ENCODE results near the gene PAX4.
A peak's percentile ranks its signal among the peaks of the same experiment; 100 is the strongest.

PAX4 gene

DNA sequence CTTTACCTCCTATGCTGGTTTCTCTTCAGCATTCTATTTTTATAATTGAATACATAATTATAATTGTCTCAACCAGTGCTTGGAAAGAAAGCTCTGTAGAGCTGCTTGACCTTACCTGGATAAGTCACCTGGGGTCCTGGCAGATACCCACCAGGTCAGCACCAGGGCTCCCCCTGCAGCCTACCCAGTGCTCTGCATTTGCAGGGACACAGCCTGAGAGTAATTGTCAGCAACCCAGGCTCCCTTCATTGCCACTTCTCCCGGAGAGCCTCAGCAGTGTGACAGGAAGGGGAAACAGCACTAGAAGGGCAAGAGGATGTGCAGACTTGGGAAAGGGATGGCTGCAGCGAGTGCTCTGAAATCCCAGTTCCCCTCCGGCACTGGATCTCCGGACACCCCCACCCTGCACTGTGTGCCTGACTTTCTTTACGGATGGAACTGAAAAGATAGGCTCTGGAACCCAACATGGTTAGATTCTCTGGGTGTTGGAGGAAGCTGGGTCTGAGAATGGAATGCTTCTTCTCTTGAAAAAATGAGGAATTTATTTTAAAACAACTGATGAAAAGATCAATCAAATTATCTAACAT, 11.4 kb upstream of the PAX4 start:
- DNase-seq = peak; percentile 65 to 66

DNA sequence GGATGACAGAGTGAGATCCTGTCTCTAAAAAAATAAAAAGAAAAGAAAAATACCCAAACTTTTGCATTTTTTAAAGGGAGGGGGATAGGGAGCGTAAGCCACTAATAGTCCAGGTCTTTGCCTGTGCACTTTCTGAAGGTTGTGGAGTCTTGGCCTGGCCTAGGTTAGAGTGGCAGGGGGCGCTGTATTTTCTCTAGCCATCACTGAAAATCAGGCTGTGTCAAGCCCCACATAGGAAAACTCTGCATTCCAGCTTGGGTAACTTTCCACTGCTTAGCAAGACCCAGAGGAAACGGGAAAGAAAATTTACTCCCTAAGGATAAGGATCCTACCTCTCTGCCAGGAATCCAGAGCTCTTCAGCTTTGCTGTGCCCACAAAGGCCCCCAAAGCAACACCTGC, 10.5 kb upstream of the PAX4 start:
- DNase-seq = no peak

DNA sequence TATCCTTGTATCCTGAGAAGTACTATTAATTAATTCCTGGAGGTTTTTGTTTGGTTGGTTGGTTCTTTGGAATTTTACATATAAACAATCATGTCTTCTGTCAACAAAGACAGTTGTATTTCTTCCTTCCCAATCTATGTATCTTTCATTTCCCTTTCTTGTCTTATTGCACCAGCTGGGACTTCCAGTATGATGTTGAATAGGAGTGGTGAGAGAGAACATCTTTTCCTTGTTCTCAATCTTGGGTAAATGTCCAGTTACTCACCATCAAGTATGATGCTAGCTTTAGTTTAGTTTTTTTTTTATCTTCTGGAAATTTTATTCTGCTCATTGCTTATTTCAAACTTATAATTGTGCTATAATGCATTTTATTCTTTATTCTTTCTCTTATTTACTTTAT, 7.4 kb upstream of the PAX4 start:
- DNase-seq = no peak

DNA sequence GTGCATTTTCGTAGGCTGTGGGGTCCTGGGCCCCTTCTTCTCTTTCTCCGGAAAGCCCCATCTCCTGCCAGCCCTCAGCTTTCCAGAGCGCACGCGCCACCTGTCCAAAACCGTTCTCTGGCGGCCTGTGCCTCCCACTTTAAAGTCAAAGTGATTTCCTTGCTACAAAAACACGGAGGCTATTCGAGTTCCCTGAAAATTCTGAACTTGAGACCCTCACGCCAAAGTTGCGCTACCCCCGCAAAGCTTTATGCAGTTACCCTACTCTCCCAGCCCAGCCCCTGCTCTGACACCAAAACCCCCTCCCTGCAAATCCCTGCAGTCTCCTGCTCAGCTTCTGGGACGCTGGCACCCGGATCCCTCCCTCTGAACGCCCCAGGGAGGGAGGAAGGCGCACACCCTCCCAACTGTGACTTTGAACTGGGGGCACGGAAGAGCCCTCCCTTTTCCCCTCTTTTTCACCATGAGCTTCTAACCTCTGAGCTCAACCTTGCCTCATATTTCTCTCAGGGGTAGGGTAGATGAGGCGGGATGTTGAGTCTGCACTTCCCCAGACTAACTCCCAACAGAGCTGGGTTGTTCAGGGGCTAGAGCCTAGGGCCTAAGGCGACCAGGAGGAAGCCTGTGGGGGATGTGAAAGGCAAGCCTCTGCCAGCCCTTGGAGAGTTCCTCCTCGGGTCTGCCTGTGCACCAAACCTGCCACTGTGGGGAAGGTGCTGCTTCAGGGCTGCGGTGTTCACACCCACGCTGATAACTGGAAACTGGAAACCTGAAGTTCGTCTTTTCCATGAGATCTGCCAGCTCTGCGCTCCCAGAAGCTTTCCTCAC, 2.7 kb upstream of the PAX4 start:
- DNase-seq = peak; percentile 48 to 59

DNA sequence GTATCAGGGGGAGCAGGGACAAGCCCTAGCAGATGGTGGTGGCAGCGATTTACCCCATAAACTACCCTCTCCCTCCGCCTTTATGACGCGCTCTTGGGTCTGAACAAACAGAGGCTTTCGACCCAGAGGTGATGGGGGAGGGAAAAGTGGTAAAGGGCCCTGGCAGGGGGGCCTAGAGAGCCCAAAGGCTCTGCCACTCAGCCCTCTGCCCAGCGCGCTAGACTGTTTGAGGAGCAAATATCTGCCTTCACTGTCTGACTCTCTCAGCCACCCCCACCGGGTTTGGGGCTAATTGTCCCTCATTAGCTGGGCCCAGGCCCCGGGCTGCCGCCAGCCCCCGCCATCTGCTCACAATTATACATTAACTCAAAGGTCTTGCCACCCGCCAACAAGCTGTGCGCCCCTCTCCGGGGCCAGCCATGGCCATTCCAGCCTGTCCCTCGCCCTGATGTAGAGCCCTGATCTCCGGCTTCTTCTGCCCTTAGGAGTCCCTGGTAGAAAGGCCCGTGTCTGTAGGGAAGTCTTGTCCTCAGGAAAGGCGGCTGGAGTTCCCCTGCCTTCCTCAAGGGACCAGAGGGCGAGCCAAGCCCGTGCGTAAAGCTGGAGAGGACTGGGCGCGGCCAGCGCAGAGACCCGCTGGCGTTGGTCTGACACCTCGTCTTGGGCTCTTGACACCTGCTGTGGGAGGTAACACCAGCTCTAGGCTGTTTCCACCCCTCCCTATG, 1.9 kb upstream of the PAX4 start:
- DNase-seq = no peak

DNA sequence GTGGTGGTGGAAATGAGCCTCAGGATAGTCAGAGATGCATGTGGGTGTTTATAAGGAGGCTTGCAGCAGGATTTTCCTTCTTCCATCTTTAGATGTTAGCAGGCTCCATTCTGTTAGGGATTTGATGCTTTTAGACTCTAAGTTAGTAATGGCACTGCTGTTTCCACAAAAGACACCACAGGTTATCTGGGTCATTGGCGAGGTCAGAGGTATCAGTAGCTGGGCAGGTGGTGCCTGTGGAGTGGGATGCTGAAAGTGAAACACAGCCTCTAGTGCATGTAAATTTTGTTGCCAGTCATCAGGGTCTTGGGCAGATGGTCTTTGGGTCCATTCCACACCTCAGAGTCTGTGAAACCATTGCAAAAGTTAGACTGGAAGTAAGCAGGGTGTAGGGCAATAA, 833 bp upstream of the PAX4 start:
- no peak for DNase-seq

DNA sequence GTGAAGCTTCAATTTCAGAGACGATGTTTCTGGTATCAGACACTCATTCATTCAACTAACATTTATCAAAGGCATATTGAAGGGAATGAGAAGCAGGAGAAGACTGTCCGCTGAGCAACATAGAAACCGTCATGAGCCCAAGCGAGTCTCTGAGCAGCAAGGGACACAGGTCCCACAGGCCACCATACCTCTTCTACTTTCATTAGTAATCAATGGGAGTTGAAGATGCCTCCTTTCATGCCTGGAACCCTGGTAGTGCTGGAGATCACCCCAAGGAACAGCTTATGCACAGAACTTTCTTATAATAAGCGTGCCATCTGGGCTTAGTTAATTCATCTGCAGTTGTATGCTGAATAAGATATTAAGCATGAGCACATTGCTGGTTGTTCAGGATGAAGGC, 1.2 kb downstream of the PAX4 start:
- DNase-seq = no peak

DNA sequence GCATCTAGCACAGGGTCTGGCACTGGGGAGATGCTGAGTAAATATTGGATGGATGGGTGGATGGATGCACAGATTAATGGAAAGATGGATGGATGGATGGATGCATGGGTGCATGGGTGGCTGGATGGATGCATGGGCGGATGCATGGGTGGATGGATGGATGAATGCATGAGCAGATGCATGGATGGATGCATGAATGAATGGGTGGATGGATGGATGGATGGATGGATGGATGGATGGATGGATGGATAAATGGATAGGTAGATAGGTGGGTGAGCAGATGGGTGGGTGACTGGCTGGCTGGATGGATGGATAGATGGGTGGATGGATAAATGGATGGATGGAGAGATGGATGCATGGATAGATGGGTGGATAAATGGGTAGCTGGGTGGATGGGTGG, 5.7 kb downstream of the PAX4 start:
- no peak for DNase-seq

DNA sequence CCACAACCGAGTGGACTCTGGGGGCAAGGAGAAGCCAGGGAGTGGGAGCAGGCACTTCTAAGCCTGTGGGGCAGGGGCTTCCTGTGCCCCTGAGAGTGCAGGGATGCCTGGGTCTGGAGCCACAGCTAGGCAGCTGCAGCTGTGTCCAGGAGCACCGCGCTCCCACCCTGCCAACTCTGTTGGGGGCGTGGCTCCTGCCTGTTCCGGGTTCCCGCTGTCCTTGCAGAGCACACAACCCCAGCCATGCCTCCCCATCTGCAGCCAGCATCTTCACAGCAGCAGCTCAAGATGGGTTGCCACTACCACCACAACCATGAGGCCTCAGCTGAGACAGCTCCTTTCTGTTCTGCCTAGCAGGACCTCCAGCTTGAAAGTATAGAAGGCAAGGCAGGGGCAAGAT, 8.6 kb downstream of the PAX4 start:
- no peak for DNase-seq

DNA sequence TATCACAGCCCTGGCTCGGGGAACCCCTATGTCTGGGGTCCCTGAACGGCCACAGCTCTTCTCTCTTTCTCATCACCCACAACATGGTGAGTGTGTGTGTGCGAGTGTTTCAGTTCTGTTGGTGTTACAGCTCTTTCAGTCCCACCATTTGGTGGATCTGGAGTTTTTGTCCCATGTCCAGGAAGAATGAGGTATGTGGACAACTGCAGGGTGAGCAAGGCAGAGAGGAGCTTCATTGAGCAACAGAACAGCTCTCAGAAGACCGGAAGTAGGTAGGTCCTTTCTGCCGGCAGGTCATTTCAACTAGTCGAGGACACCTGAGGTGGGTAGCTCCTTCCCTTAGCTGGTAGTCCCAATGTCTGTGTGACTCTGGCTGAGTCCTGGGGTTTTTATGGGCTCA, 9.5 kb downstream of the PAX4 start:
- DNase-seq = no peak

DNA sequence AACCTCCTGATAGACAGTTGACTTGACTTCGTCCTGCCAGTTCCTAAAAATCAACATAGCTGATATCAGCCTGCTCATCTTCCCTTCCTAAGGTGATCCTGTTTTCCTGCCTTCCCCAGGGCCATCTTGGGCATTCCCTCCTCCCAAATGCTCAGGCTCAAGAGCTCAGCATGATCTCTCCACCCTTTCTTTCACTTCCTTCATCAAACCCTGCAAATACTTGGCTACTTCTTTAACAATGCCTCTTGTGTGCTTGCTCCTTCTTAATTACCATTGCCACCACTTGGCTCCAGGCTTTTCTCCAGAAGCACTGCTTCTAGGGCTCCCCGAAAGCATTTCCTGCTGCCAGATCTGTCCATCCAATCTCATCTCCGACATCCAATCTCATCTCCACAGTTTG, 17.1 kb downstream of the PAX4 start:
- no peak for DNase-seq

DNA sequence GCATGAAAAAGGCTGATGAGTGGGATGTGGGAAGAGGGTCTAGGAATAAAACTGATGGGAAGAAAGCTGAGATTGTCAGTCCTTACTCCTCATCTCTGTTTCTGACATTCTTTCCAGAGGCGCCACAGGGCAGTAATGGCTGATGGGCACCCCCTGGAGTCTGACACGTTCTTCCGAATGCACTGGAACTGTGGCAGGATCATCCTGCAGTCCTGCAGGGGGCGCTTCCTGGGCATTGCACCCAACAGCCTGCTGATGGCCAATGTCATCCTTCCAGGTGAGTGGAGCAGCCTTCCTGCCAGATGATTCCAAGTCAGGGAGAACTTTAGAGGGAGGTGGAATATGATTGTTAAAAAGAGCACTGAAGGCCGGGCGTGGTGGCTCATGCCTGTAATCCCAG, 19.6 kb downstream of the PAX4 start:
- DNase-seq = no peak

DNA sequence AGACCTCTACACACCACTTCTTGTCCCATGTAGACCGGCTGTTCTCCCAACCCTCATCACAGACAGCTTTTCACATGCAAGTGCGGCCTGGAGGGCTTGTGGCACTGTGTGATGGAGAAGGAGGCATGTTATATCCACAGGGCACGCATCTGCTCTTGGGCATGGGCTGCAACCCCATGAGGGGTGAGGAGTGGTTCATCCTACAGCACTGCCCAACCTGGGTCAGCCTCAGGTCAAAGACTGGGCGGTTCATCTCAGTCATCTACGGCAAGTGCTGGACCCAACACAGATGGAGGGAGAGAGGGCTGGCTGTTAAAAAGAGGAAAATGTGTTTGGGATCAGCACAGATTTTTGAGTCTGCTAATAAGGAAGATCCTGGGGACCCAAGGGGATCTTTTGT, 22.2 kb downstream of the PAX4 start:
- no peak for DNase-seq

DNA sequence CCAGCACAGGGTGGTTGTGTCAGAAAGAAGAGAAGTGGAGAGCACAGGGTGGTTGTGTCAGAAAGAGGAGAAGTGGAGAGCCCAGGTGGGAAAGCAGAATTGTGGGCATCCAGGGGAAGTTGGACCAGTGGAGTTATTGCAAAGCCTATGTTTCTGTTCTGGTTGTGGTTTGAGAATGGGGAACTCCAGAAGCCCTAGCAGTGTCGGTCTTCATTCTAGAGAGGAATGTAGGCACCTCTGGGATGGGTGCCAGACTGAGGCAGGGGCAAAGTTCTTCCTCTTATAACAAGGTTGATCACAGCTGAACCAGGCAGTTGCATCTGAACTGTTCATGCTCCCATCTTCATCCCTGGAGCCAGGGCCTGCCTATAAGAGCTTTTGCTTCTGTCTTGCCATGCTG, 23.5 kb downstream of the PAX4 start:
- peak; percentile 96 to 98 for DNase-seq

DNA sequence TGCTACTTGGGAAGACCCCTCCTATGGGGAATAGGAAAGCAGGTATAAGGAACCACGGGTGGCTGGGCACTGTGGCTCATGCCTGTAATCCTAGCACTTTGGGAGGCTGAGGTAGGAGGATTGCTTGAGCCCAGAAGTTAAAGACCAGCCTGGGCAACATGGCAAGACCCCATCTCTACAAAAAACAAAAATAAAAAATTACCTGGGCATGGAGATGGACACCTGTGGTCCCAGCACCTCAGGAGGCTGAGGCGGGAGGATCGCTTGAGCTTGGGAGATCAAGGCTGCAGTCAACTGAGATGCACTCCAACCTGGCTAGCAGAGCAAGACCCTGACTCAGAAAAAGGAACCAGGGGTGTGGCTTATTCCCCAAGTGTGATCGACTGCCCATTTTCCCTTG, 25.4 kb downstream of the PAX4 start:
- no peak for DNase-seq

DNA sequence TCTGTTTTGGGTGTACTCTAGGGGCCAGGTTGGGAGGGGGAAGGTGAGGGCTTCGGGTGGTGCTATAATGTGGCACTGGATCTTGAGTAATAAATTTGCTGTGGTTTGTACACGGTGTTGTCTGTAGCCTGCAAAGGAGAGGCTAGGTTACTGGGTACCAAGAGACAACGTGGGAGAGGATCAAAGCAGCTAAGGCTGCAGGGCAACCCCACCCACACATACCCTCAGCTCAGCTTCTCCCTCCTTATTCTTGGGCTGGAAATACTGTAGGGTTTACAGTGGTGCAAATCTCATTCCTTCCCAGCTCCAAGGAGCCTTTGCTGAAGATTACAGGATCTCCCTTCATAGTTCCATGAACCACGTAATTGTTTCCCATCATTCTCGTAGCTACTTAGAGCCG, 26.4 kb downstream of the PAX4 start:
- no peak for DNase-seq

DNA sequence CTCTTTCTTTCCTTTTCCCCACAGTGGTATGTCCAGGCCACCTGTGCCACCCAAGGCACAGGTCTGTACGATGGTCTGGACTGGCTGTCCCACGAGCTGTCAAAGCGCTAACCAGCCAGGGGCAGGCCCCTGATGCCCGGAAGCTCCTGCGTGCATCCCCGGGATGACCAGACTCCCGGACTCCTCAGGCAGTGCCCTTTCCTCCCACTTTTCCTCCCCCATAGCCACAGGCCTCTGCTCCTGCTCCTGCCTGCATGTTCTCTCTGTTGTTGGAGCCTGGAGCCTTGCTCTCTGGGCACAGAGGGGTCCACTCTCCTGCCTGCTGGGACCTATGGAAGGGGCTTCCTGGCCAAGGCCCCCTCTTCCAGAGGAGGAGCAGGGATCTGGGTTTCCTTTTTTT, 26.8 kb downstream of the PAX4 start:
- no peak for DNase-seq

DNA sequence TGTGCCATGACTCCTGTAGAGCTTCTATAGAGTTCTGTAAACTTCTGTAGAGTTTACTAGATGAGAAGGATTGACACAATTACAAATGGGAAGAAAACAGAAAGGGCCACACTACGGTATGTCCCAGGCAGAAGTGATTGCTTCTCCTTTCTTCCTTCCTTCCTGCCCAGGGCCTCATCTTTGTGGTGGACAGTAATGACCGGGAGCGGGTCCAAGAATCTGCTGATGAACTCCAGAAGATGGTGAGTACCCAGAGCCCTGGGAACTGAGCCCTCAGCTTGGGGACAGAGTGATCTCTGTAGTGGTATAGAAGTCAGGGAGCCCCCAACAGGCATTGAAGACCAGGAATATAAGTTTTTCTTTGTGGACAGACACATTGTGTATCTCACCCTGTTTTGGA, 28.0 kb downstream of the PAX4 start:
- DNase-seq = no peak

DNA sequence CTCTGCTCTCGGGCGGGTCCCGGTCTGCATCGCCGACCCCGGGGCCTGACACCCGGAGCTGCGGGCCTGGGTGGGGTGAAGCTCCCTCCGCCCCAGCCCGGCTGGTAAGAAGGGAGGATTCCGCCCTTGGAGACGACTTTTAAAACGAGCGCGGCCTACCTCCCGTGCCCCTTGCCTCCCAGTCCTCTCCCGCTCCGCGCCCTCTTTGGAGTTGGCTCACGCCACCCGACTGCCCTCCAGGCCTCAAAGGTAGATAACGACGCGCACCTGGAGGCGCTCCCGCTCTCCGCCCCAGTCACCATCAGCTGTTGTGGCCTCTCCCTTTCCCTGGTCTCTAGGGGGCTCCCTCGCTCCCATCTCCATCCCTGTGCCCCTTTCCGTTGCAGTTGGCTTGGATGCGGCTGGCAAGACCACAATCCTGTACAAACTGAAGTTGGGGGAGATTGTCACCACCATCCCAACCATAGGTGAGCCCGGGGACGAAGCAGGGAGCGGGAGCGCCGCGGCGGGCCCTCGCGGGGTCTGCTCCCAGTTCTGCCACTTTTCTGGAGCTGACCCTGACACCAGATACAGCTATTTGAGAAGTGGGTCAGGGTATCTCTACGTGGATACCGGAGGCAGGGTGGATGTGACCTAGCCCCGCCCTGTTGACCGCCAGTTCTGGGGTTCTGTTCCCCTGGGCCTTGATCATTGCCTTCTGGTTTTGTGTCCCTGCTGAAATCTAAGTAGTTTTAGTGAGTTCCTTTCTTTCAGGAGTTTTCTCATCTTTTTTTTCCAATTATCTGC, 29.1 kb downstream of the PAX4 start:
- DNase-seq = peak; percentile 49 to 61

DNA sequence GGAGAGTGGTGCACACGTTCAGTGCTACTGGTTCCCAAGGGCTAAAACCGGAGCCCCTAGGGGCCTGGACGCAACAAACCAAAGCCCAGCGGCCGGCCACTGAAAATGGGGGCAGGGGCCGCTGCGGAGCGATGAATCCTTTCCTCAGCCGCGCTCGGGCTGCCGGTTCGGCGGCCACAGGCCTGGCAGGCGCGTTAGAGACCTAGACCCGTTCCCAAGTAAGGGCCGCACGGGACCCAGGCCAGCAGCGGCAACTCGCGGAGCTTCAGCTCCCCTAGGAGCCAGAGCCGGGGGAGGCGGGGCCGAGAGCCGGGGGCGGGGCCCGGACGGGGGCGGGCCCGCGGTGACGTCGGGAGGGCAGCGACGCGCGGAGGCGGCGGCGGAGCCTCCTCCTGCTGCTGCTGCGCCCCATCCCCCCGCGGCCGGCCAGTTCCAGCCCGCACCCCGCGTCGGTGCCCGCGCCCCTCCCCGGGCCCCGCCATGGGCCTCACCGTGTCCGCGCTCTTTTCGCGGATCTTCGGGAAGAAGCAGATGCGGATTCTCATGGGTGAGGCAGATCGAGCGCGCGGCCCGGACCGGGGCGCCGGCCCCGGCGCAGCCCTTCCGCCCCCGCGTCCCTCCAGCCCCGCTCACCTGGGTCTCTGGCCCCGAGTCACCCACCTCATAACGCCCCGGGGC, 29.8 kb downstream of the PAX4 start, which contains the start of gene ARF5:
Gene ARF5 (plus strand): TSS at position 393 of the 678 bp plus-strand sequence. CDS start 88 bp downstream, at position 481.
- peak; percentile 56 to 74 for DNase-seq

DNA sequence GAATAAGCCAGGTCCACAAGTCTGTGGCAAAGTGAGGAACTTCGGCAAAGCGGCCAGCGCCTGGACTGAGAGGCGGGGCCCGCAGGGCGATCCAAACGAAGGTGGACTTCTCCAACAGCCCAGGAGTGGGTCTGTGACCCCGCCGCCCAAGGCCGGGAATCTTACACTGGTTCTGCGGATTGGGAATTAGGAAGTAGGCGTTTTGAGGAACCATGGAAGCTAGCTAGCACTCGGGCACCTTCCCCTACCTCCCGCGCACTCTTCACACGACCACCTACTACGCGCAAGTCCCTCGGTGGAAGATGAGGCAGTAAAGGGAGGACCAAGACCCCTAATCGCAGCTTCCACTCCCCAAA, 30.3 kb downstream of the PAX4 start:
- no peak for DNase-seq

DNA sequence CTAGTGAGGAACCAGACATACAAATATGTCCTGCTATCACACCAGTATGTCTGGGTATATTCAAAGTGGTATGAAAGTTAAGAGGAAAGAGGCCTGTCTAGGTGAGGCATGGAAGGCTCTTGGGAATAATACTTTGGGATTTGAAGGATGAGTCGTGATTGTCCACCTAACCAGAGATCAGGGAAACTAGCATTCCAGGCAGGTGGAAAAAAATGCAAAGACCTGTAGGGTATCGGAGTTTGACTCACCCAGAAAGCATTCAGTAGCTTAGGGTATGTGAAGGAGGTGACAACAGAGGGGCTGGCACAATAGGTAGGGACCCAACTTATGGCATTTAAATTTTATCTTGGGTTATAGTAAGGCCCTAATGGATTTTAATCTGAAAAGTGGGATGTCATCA, 31.6 kb downstream of the PAX4 start:
- no peak for DNase-seq

All from Kasumi-1 (cell line).